ENCODE results near the gene ARPC5L. TPM values are rescaled to one million over a fixed set of nuclear protein-coding genes. Genes with fewer than 3 reads are reported as not detected.
A peak's percentile ranks its signal among the peaks of the same experiment; 100 is the strongest.

Gene ARPC5L
- total and polyA plus RNA-seq, 2 experiments from 2014 or later = 24.3 to 88.8 TPM

DNA sequence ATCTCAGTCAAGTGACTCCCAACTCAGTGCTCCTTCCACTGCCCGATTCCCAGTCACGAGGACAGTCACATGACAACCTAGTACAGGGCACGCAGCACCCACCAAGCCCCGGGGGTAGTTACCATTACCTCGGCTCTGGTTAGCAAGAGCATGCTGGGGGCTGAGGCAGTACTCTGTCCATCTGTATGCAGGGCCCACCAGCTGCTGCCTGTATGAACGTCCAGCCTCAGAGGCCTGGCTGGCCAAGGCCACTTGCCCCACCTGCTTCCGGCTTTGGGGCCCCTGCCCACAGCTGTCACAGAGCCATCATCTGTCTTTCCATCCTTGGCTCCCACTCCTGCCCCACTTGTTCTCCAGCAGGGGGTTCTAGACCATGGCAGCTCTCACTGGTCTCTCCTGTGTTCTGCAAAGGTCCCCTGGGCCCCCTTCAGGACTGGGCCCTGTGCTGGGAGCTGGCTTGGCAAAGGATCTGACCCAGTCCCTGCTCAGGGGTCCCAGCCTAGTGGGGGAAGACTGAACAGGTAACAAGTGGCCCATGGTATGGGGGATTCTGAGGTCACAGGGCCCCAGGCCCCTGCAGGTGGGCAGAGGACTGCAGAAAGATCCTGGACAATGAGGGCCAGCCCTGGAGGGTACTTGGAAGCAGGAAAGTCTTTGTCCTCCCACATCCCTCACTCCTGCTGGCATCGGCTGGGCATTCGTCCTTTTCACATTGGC, 3.4 kb upstream of the ARPC5L start:
- peaks cover 27% of the 10 kb centered on the region for H3K36me3 ChIP-seq
- peak overlapping the region; percentile 49 for H3K27ac ChIP-seq

GRCh38 chr9:124859803-124860581, 1.9 kb upstream of the ARPC5L start:
- peak overlapping the region; percentile 74 for H3K4me3 ChIP-seq
- H3K4me1 ChIP-seq (ENCODE audit: low read depth) = peaks cover 6% of the 10 kb centered on the region
- H3K9me3 ChIP-seq (ENCODE audit: low read depth) = no peaks in the 10 kb centered on the region
- no peak for DNase-seq (ENCODE audit: low read depth in 1 of 2, low spot score in 1 of 2)
- H3K27ac ChIP-seq = peak overlapping the region; percentile 49
- TF ChIP-seq, protein P1, sequence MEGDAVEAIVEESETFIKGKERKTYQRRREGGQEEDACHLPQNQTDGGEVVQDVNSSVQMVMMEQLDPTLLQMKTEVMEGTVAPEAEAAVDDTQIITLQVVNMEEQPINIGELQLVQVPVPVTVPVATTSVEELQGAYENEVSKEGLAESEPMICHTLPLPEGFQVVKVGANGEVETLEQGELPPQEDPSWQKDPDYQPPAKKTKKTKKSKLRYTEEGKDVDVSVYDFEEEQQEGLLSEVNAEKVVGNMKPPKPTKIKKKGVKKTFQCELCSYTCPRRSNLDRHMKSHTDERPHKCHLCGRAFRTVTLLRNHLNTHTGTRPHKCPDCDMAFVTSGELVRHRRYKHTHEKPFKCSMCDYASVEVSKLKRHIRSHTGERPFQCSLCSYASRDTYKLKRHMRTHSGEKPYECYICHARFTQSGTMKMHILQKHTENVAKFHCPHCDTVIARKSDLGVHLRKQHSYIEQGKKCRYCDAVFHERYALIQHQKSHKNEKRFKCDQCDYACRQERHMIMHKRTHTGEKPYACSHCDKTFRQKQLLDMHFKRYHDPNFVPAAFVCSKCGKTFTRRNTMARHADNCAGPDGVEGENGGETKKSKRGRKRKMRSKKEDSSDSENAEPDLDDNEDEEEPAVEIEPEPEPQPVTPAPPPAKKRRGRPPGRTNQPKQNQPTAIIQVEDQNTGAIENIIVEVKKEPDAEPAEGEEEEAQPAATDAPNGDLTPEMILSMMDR (IDR thresholded peaks at IDR 0.05; ENCODE audit: low read depth, low read length) = no peak
- H3K36me3 ChIP-seq = peaks cover 27% of the 10 kb centered on the region
- H3K27me3 ChIP-seq = no peaks in the 10 kb centered on the region

More for the DNA sequence above, 3.4 kb upstream of the ARPC5L start:
- Histone ChIP-seq H3K4me3 (no peak overlapping the region), H3K27me3 (no peaks in the 10 kb centered on the region), H3K9me3 (ENCODE audit: low read depth) (no peaks in the 10 kb centered on the region), H3K4me1 (ENCODE audit: low read depth) (peaks cover 6% of the 10 kb centered on the region)
- no peak for DNase-seq (ENCODE audit: low read depth in 1 of 2, low spot score in 1 of 2)
- TF ChIP-seq, protein P1 (IDR thresholded peaks at IDR 0.05; ENCODE audit: low read depth, low read length) = no peak

DNA sequence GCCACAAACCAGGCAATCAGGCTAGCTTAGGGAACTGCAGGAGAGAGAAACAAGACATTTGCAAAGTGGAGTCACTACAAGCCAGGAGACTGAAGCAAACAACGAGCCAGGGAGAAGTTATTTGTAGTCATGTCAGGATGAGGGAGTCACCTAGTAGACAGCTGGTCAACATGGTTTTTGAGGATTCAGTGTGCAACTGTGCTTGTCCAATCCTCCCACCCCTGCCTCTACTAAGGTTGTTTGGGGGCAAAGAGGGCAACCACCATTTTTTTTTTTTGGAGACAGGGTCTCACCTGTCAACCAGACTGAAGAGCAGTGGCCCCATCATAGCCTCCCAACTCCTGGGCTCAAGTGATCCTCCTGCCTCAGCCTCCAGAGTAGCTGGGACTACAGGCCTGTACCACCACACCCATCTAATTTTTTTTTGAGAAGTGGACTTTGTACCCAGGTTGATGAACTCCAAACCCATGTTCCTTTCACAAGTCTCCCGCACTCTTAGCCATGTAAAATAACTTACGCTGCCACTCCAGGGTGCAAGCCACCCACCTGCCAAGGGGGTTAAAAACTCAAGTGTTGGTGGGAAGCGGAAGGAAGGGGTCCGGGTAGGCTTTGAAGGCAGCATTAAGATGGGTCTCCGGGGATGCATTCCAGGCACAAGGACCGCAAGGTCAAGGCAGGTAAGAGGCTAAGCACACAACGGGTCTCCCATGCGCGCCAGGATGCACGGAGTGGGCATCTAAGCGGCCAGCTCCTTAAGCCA, 1.2 kb upstream of the ARPC5L start:
- H3K27ac ChIP-seq = peak overlapping the region; percentile 97
- TF ChIP-seq, protein P1 (IDR thresholded peaks at IDR 0.05; ENCODE audit: low read depth, low read length) = no peak
- H3K36me3 ChIP-seq = peaks cover 27% of the 10 kb centered on the region
- no peaks in the 10 kb centered on the region for H3K27me3 ChIP-seq
- DNase-seq (ENCODE audit: low read depth in 1 of 2, low spot score in 1 of 2) = no peak
- H3K4me3 ChIP-seq = peak overlapping the region; percentile 74
- H3K4me1 ChIP-seq (ENCODE audit: low read depth) = peaks cover 6% of the 10 kb centered on the region
- no peaks in the 10 kb centered on the region for H3K9me3 ChIP-seq (ENCODE audit: low read depth)

DNA sequence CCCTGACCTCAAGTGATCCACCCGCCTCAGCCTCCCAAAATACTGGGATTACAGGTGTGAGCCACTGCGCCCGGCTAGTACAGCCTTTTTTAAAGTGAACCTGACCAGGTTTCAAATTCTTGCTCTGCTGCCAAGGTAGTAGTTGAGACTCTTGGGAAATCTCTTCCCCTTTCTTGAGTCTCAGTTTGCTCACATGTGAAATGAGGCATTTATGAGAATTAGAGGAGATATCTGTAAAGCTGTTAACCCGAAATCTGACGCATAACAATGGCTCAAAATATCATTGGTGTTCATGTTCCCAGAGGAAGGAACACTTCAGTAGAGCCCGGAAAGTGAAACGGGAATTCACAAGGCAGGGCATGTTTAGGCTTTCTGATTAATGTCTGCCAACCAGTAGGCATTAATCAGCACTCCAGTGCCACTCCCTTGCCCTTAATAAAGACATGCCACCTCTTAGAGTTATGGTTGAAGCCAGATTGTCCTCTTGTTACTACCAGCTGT, 1.5 kb downstream of the ARPC5L start:
- DNase-seq (ENCODE audit: low read depth in 1 of 2, low spot score in 1 of 2) = no peak
- Histone ChIP-seq H3K9me3 (ENCODE audit: low read depth) (no peaks in the 10 kb centered on the region), H3K36me3 (peaks cover 19% of the 10 kb centered on the region), H3K27me3 (no peaks in the 10 kb centered on the region), H3K27ac (peak overlapping the region; percentile 56), H3K4me1 (ENCODE audit: low read depth) (peaks cover 11% of the 10 kb centered on the region), H3K4me3 (no peak overlapping the region)
- TF ChIP-seq, protein P1 (IDR thresholded peaks at IDR 0.05; ENCODE audit: low read depth, low read length) = no peak

All from cardiac muscle cell (in vitro differentiated cells and primary cell).